Measurements from ENCODE around the gene TPST1.

DNA sequence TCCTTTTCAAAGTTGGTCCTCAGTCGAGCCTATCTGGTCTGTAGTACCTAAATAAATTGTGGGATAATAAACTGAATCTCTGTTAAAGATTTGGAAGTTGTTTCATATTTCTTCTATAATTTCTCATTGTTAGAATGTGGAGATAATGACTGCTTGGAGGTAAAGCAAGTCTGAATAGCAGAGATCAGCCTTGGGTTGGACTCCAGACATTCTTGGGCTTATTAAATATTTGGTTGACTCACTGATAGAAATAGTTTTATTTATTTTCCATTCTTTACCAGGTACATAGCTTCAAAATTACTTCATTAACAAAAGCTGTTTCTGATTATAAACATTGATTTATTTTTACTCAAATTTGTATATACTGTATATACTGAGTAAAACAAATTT is 34.3 kb downstream of the TPST1 start:
- TF ChIP-seq POLR2AphosphoS5 (IDR thresholded peaks at IDR 0.05; ENCODE audit: borderline replicate concordance, low read depth, low read length) (no peak), EZH2 (IDR thresholded peaks at IDR 0.05) (no peak), FOXP2 (optimal IDR thresholded peaks at IDR 0.05; ENCODE audit: control extremely low read depth, extremely low read length, insufficient read depth) (no peak)

Data from SK-N-MC (cell line).